ENCODE measurements around the gene PCDHGA6.

GRCh38 chr5:141399555-141400258, 26.0 kb downstream of the PCDHGA6 start:
- TF ChIP-seq CTCF (IDR thresholded peaks at IDR 0.05; ENCODE audit: poor library complexity, severe bottlenecking) (no peak), EZH2 (IDR thresholded peaks at IDR 0.05; ENCODE audit: borderline replicate concordance, insufficient read depth, low read length, poor library complexity, severe bottlenecking) (no peak), MXI1 (conservative IDR thresholded peaks at IDR 0.05; ENCODE audit: poor library complexity, severe bottlenecking) (no peak), POLR2AphosphoS5 (IDR thresholded peaks at IDR 0.05) (no peak)
